Psoas muscle (tissue), 8 donors: ENCODE data around the gene RPS6KA2. TPM values are rescaled to one million over a fixed set of nuclear protein-coding genes. Genes with fewer than 3 reads are reported as not detected.

Experiments used
- ATAC-seq, 4 donors: fragments of 200-7000 bp; cut with Tn5 transposase; one replicate each; pipeline ENCODE4 v1.9.1; 2020; ENCODE audit warnings: moderate library complexity in 3 of 4, mild to moderate bottlenecking in 2 of 4
- DNase-seq, 2 donors: peaks; one replicate each; pipeline ENCODE4 v3.0.0-alpha.2; 2020
- H3K27ac ChIP-seq: fragments of 200-600 bp; one replicate; pipeline ENCODE4 v1.8.0; 2022
- H3K27me3 ChIP-seq, 3 donors: fragments of 200-600 bp in 1 of 3; one replicate each; pipeline versions ENCODE4 v1.6.1 to v1.8.0; 2013 to 2022; ENCODE audit warnings: low read length in 2 of 3, mild to moderate bottlenecking in 2 of 3, moderate library complexity in 1 of 3; ENCODE audit not compliant: insufficient read depth in 3 of 3
- H3K36me3 ChIP-seq, 2 donors: fragments of 200-600 bp in 1 of 2; one replicate each; pipeline versions ENCODE4 v1.6.1 to v1.8.0; 2013 to 2022; ENCODE audit warnings: low read depth in 1 of 2, mild to moderate bottlenecking in 1 of 2, moderate library complexity in 1 of 2; ENCODE audit not compliant: insufficient read depth in 1 of 2
- H3K4me1 ChIP-seq: fragments of 200-600 bp; one replicate; pipeline ENCODE4 v1.8.0; 2022
- H3K4me3 ChIP-seq: fragments of 200-600 bp; one replicate; pipeline ENCODE4 v1.8.0; 2022; ENCODE audit warnings: mild to moderate bottlenecking
- H3K9me3 ChIP-seq: fragments of 200-600 bp; one replicate; pipeline ENCODE4 v1.8.0; 2022
- CTCF ChIP-seq: fragments of 200-600 bp; IDR thresholded peaks from one replicate; pipeline ENCODE4 v1.8.0; 2022; ENCODE audit warnings: antibody characterized with exemption
- WGBS, 3 donors: extraction: QIAGEN DNeasy Blood & Tissue Kit; methylation state at CpG; one replicate each; pipeline versions ENCODE4 v1.1.6 to v1.1.7; 2013; 5-methylcytosine and 5-hydroxymethylcytosine counted together
- intact Hi-C, 2 donors: fragments of 100-400 bp; cut with DNase I; formaldehyde crosslinking; loops; one replicate each; pipeline versions ENCODE4 v1.11.0 to v1.14.2; 2022
- polyA plus RNA-seq, 3 donors: library from polyadenylated mRNA; stranded (reverse); fragments of 200-250 nt; gene quantifications; one replicate each; pipeline ENCODE4 v1.2.3, GENCODE V29; 2013
- total RNA-seq, 4 donors: library from RNA; stranded (reverse); fragmentation: NEBNext Ultra II Directional in 2 of 4; extraction: Animal tissue kit (Norgen Biotek cat#: 25700) in 2 of 4; gene quantifications; one replicate each; pipeline versions ENCODE4 v1.2.1 to v1.2.4, GENCODE V29; 2021 to 2023
- donor health status: healthy with polysubstance abuse.
- donor health status: DM: no; HTN: no; CAD: no; lungs with moderate emphysema.
- donor health status: Bipolar disorder and iron deficiency.
- donor health status: healthy.
- donor health status: DM: yes; HTN: yes; CAD: no.
- donor health status: DM: no; HTN: no; CAD: no.
- donor health status: DM: no; HTN: no; CAD: no.
- donor health status: DM: yes; HTN: yes; CAD: no.

RPS6KA2 gene
- total and polyA plus RNA-seq, 7 donors, result 7.8 to 40.4 (median 20.0) TPM

GRCh38 chr6:166474721-166475565, 152.1 kb downstream of the RPS6KA2 start:
- ATAC-seq (no peak), DNase-seq (no peak)
- Histone ChIP-seq H3K4me1 (no peaks in the 10 kb centered on the region), H3K9me3 (no peaks in the 10 kb centered on the region), H3K27ac (no peak overlapping the region), H3K36me3 (peaks cover 0 to 16% of the 10 kb centered on the region in 2 donors), H3K4me3 (no peak overlapping the region), H3K27me3 (no peaks in the 10 kb centered on the region)
- no peak for TF ChIP-seq CTCF
- intact Hi-C loops, result no loop called here
- WGBS, 3 donors, result 86 to 88% (median 86%) methylated on average over 26 of the region's 26 CpGs

DNA sequence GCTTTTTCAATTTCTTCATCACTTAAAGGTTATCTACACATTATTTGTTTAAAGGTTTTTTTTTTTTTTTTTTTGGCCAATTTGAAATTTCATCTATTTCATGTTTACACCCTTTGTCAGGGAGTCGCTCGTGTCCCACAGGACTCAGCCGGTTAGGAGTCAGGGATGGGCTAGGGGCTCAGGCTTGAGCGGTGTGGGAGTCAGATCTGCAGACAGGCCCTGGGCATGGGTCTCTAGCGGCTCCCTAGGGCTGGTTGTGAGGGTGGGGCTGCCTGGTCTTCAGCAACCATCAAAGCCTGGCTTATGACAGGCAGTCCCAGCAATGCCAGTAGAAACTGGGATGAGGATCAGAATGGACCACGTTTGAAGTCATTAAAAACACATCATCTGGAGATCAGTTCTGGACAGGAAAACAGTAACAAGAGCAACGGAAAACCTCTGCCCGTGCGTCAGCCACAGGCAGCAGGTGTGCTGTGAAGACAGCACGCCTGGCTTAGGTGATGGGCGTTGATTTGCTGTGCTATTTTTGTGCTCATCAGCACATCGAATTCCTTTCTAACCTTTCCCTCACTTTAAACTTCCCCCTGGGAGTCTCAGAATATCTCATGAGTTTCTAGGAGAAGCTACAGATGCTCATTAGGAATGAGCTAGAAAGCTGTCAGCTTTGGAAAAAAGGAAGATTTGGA, 153.0 kb downstream of the RPS6KA2 start:
- 80 to 81% (median 81%) methylated on average over 12 of the region's 12 CpGs for WGBS, 3 donors
- Histone ChIP-seq H3K36me3 (peaks cover 0 to 24% of the 10 kb centered on the region in 2 donors), H3K27ac (no peak overlapping the region)

DNA sequence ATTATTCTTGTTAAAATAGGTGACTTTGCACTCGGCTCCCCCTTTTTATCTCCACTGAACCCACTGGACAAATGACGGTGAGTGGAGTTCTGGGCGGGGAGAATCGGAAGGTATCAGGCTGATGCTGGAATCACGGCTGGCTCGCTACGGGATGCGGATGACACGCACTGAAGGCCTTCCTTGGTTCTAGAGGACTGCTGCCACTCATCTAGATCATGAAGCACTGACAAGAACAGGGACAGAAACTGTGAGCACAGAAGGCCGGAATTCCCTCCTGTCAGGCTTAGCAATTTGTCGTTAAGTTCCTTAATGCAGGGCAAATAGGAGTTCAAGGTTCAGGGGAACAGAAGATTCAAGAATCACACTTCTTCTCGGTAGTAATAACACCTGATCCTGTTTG, 154.4 kb downstream of the RPS6KA2 start:
- H3K36me3 ChIP-seq, result peaks cover 0 to 27% of the 10 kb centered on the region in 2 donors
- H3K9me3 ChIP-seq, result no peaks in the 10 kb centered on the region
- no peaks in the 10 kb centered on the region for H3K4me1 ChIP-seq
- intact Hi-C loops, result no loop called here
- WGBS, 3 donors, result 85 to 88% (median 86%) methylated on average over 12 of the region's 12 CpGs
- DNase-seq, result no peak
- ATAC-seq, result no peak
- H3K4me3 ChIP-seq, result no peak overlapping the region
- TF ChIP-seq CTCF, result no peak
- H3K27me3 ChIP-seq, result no peaks in the 10 kb centered on the region
- H3K27ac ChIP-seq, result no peak overlapping the region

More for the DNA sequence above, 153.0 kb downstream of the RPS6KA2 start:
- no peaks in the 10 kb centered on the region for H3K9me3 ChIP-seq
- no peaks in the 10 kb centered on the region for H3K4me1 ChIP-seq
- no peaks in the 10 kb centered on the region for H3K27me3 ChIP-seq
- no peak for DNase-seq
- intact Hi-C loops, result no loop called here
- no peak for TF ChIP-seq CTCF
- ATAC-seq, result no peak
- H3K4me3 ChIP-seq, result no peak overlapping the region

DNA sequence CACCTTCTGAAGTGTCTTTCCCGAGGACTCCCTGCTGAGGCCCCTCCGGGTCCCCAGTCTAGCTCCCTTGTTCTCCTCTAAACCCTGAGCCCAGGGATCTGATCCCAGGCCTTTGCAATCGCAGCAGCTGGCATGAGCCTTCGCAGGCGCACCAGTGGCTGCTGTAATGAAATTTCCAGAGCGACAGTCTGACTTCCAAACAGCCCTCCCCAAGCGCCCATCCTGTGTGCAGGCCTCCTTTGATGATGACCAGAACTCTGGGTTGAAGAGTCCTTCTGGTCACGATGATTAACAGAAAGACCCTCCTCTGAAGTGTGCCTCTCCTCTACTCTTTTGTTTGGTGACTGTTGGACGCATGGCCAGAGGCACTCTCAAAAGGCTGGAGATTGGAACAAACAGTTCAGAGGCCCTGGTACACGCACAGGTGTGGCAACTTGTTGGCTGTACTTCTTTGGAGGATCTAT, 155.2 kb downstream of the RPS6KA2 start:
- intact Hi-C loops, result no loop called here
- no peak overlapping the region for H3K4me3 ChIP-seq
- peak in 1 of 4 donors; percentile 74 for ATAC-seq
- H3K27me3 ChIP-seq, result no peaks in the 10 kb centered on the region
- no peaks in the 10 kb centered on the region for H3K9me3 ChIP-seq
- 77 to 88% (median 82%) methylated on average over 10 of the region's 10 CpGs for WGBS, 3 donors
- H3K4me1 ChIP-seq, result no peaks in the 10 kb centered on the region
- H3K36me3 ChIP-seq, result peaks cover 0 to 33% of the 10 kb centered on the region in 2 donors
- peak in 1 of 2 donors; percentile 35 for DNase-seq
- no peak overlapping the region for H3K27ac ChIP-seq
- no peak for TF ChIP-seq CTCF
